HepG2 (cell line): ENCODE measurements around the gene OVAAL. TPM values are rescaled to one million over a fixed set of nuclear protein-coding genes. Genes with fewer than 3 reads are reported as not detected.

ENCODE experiments used
- SIX4 ChIP-seq: sonication (generic); formaldehyde crosslinking; IDR thresholded peaks from 2 replicates; pipeline ENCODE4 v1.4.0; 2020; ENCODE audit warnings: missing genetic modification reagents
- SRY ChIP-seq: sonication (generic); formaldehyde crosslinking; IDR thresholded peaks from 2 replicates; pipeline ENCODE4 v1.8.0; 2022; ENCODE audit warnings: mild to moderate bottlenecking, missing genetic modification reagents
- TGIF2 ChIP-seq: IDR thresholded peaks from 2 replicates; pipeline ENCODE4 v1.6.1; 2016; ENCODE audit warnings: control low read depth, missing compliant biosample characterization
- ZNF160 ChIP-seq: sonication (generic); formaldehyde crosslinking; IDR thresholded peaks from 2 replicates; pipeline ENCODE4 v1.8.0; 2022; ENCODE audit warnings: mild to moderate bottlenecking, inconsistent platforms, missing genetic modification reagents
- ZNF264 ChIP-seq: sonication (generic); formaldehyde crosslinking; IDR thresholded peaks from 2 replicates; pipeline ENCODE4 v1.4.0; 2020; ENCODE audit warnings: missing genetic modification reagents
- polyA plus RNA-seq, 8 experiments: library from polyadenylated mRNA; depleted of rRNA in 3 of 8; stranded (reverse) in 7 of 8; unstranded in 1 of 8; fragments of >200 nt; fragmentation: Illumina TruSeq in 4 of 8; extraction: Trizol in 4 of 8; gene quantifications; 2 replicates each; pipeline versions ENCODE4 v1.2.1 to v1.2.3, GENCODE V29; 2011 to 2016; ENCODE audit warnings: low read depth in 4 of 8, missing spikeins in 1 of 8, mixed read lengths in 1 of 8; ENCODE audit not compliant: insufficient read depth in 1 of 8
- total RNA-seq, 5 experiments: library from RNA; depleted of rRNA; stranded (reverse); fragments of >200 nt; fragmentation: Illumina TruSeq; extraction: Trizol; gene quantifications; 2 replicates each; pipeline ENCODE4 v1.2.3, GENCODE V29; 2016; ENCODE audit warnings: low read depth in 1 of 5
- TF ChIP-seq, protein P1 (sequence below): sonication (generic); formaldehyde crosslinking; IDR thresholded peaks from 2 replicates; pipeline ENCODE4 v1.4.0; 2020; ENCODE audit warnings: mild to moderate bottlenecking, missing genetic modification reagents
- TF ChIP-seq, protein P2 (sequence below): sonication (generic); formaldehyde crosslinking; IDR thresholded peaks from 2 replicates; pipeline ENCODE4 v1.4.0; 2020; ENCODE audit warnings: missing genetic modification reagents
- TF ChIP-seq, protein P3 (sequence below): IDR thresholded peaks from 2 replicates; pipeline ENCODE4 v1.6.1; 2016; ENCODE audit warnings: missing biosample characterization, missing genetic modification reagents, low read depth

OVAAL gene
- total and polyA plus RNA-seq, 2 of the 13 experiments (the other 11 are each of a cell fraction or from before 2014, with no cell fraction given) = 0.04 TPM; not detected in 1

DNA sequence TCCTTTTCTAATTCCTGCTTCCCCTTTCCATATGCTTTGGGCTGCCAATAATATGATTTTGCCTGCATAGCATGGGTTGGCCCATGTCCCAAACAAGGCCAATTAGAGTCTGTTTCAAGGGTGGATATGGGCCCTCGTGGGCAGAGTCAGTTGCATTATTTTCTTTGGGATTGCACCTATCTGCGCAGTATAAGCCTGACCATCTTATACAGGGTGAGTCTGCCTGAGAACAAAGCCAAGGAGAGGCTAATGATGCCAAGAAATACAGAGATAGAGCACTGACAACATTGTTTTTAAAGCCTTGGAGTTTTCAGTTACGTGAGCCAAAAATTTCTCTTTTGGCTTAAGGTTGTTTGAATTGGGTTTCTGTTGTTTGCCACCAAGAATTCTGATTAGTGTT is 18.6 kb downstream of the OVAAL start (continued):
- TF ChIP-seq, protein P1, sequence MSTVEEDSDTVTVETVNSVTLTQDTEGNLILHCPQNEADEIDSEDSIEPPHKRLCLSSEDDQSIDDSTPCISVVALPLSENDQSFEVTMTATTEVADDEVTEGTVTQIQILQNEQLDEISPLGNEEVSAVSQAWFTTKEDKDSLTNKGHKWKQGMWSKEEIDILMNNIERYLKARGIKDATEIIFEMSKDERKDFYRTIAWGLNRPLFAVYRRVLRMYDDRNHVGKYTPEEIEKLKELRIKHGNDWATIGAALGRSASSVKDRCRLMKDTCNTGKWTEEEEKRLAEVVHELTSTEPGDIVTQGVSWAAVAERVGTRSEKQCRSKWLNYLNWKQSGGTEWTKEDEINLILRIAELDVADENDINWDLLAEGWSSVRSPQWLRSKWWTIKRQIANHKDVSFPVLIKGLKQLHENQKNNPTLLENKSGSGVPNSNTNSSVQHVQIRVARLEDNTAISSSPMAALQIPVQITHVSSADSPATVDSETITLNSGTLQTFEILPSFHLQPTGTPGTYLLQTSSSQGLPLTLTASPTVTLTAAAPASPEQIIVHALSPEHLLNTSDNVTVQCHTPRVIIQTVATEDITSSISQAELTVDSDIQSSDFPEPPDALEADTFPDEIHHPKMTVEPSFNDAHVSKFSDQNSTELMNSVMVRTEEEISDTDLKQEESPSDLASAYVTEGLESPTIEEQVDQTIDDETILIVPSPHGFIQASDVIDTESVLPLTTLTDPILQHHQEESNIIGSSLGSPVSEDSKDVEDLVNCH (CRISPR knock-in tag) = no peak
- TF ChIP-seq SIX4 (CRISPR knock-in tag) (no peak), ZNF264 (CRISPR knock-in tag) (no peak), ZNF160 (no peak), TGIF2 (CRISPR knock-in tag) (no peak), SRY (CRISPR knock-in tag) (no peak)
- TF ChIP-seq, protein P2, sequence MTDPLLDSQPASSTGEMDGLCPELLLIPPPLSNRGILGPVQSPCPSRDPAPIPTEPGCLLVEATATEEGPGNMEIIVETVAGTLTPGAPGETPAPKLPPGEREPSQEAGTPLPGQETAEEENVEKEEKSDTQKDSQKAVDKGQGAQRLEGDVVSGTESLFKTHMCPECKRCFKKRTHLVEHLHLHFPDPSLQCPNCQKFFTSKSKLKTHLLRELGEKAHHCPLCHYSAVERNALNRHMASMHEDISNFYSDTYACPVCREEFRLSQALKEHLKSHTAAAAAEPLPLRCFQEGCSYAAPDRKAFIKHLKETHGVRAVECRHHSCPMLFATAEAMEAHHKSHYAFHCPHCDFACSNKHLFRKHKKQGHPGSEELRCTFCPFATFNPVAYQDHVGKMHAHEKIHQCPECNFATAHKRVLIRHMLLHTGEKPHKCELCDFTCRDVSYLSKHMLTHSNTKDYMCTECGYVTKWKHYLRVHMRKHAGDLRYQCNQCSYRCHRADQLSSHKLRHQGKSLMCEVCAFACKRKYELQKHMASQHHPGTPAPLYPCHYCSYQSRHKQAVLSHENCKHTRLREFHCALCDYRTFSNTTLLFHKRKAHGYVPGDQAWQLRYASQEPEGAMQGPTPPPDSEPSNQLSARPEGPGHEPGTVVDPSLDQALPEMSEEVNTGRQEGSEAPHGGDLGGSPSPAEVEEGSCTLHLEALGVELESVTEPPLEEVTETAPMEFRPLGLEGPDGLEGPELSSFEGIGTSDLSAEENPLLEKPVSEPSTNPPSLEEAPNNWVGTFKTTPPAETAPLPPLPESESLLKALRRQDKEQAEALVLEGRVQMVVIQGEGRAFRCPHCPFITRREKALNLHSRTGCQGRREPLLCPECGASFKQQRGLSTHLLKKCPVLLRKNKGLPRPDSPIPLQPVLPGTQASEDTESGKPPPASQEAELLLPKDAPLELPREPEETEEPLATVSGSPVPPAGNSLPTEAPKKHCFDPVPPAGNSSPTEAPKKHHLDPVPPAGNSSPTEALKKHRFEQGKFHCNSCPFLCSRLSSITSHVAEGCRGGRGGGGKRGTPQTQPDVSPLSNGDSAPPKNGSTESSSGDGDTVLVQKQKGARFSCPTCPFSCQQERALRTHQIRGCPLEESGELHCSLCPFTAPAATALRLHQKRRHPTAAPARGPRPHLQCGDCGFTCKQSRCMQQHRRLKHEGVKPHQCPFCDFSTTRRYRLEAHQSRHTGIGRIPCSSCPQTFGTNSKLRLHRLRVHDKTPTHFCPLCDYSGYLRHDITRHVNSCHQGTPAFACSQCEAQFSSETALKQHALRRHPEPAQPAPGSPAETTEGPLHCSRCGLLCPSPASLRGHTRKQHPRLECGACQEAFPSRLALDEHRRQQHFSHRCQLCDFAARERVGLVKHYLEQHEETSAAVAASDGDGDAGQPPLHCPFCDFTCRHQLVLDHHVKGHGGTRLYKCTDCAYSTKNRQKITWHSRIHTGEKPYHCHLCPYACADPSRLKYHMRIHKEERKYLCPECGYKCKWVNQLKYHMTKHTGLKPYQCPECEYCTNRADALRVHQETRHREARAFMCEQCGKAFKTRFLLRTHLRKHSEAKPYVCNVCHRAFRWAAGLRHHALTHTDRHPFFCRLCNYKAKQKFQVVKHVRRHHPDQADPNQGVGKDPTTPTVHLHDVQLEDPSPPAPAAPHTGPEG (CRISPR knock-in tag) = no peak
- TF ChIP-seq, protein P3, sequence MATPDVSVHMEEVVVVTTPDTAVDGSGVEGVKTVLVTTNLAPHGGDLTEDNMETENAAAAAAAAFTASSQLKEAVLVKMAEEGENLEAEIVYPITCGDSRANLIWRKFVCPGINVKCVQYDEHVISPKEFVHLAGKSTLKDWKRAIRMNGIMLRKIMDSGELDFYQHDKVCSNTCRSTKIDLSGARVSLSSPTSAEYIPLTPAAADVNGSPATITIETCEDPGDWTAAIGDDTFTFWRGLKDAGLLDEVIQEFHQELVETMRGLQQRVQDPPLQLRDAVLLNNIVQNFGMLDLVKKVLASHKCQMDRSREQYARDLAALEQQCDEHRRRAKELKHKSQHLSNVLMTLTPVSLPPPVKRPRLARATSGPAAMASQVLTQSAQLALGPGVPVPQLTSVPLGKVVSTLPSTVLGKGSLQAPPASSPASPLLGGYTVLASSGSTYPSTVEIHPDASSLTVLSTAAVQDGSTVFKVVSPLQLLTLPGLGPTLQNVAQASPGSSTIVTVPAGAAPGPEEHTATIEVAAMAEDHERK = no peak
